ENCODE results near the gene RAET1G.

The RAET1G gene

DNA sequence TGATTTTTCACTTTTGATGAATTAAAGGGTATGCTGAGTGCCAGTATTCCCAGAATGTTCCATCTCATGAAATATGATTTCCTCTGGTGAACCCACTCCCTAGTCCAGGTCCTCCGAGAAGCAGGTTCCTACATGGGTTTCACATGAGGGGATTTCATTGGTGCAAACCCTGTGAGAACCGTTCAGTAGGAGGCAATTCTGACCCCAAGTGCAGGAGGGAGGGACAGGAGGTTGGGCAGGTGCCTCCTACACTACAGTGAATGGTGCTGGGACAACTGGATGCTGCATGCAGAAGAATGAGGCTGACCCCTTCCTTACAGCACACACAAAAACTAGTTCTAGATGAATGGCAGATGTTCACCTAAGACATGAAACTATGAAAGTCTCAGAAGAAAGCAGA is 13.8 kb upstream of the RAET1G start:
- TF ChIP-seq, protein P1, sequence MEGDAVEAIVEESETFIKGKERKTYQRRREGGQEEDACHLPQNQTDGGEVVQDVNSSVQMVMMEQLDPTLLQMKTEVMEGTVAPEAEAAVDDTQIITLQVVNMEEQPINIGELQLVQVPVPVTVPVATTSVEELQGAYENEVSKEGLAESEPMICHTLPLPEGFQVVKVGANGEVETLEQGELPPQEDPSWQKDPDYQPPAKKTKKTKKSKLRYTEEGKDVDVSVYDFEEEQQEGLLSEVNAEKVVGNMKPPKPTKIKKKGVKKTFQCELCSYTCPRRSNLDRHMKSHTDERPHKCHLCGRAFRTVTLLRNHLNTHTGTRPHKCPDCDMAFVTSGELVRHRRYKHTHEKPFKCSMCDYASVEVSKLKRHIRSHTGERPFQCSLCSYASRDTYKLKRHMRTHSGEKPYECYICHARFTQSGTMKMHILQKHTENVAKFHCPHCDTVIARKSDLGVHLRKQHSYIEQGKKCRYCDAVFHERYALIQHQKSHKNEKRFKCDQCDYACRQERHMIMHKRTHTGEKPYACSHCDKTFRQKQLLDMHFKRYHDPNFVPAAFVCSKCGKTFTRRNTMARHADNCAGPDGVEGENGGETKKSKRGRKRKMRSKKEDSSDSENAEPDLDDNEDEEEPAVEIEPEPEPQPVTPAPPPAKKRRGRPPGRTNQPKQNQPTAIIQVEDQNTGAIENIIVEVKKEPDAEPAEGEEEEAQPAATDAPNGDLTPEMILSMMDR (IDR thresholded peaks at IDR 0.05; ENCODE audit: low read depth, low read length), result no peak
- DNase-seq (ENCODE audit: low read depth in 2 of 2), result no peak
- H3K4me3 ChIP-seq (replicated peaks in 1 of 2; ENCODE audit: low read depth in 2 of 2, low read length in 2 of 2), result no peak overlapping the region

DNA sequence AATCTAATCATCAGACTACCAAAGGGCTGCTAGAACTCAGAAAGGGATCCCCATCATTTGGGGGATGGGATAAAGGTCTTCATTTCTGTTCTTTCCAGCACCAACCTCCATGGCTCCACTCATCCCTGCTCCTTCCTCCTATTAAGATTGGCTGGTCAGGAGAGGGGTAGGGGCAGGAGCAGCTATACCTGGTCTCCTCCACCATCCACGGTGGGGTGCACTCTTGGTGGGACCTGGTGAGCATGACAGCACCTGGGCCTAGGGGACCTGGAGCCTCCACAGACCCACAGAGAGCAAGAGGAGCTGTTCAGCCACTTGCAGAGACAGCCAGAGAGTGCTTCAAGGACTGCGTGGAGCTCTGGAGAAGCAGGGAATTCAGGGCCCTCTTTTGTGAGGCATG is 12.7 kb upstream of the RAET1G start:
- no peak for DNase-seq (ENCODE audit: low read depth in 2 of 2)
- TF ChIP-seq, protein P1 (IDR thresholded peaks at IDR 0.05; ENCODE audit: low read depth, low read length), result no peak
- H3K4me3 ChIP-seq (replicated peaks in 1 of 2; ENCODE audit: low read depth in 2 of 2, low read length in 2 of 2), result no peak overlapping the region

DNA sequence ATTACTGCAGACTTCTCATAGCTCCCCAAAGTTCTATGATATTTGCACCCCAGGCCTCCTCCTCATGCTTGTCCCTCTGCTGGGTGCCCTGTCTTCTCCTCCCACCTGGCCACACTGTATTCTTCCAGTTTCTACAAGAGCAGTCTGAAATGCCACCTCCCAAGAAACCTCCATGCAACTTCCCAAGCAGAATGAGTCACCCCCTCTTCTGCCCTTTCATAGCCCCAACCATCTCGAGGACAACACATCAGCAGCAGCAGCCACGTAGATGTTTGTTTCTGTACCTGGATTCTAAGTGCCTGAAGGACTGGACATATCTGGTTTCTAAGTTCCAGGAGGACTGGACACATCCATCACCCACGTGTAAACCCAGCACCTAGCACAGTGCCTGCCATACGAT is 12.3 kb upstream of the RAET1G start:
- no peak overlapping the region for H3K4me3 ChIP-seq (replicated peaks in 1 of 2; ENCODE audit: low read depth in 2 of 2, low read length in 2 of 2)
- TF ChIP-seq, protein P1 (IDR thresholded peaks at IDR 0.05; ENCODE audit: low read depth, low read length), result no peak
- peak in 1 of 2 donors; percentile 39 for DNase-seq (ENCODE audit: low read depth in 2 of 2)

DNA sequence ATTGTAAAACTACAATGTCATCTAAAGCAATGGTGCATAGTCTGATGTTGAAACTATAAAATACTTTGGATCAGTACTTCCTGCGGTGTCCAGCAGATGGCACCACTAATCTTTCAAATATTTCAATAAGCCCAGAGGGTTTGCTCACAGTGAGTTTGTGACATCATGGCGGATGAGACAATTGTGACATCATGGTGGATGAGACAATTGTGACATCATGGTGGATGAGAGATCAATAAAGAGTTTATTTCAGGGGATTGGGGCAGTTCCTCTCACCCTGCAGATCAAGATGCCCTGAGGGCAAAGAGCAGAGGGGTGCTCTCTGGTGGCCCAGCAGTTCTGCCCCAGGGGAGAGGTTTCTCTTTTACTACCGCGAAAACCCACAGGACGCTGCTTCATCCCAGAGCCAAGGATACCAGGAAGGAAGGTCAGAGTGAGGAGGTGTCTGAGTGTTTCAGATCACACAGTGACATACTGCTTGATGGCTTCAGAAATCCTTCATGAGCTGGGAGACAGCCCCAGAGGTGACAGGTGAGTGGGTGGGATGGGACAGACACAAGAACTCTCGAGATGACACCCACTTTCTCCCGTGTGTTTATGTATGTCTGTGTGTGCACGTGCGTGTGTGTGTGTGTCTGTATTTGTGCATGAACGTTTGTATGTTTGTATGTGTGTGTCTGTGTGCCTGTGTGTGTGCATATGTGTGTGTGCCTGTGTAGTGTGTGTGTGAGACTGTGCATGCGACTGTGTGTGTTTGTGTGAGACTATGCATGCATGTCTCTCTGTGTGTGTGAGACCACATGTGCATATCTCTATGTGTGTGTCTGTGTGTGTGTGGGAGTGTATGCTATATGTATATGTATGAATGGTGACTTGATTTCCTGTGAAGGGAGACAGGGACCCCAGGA is 11.6 kb upstream of the RAET1G start:
- peak; percentile 72 to 86 for DNase-seq (ENCODE audit: low read depth in 2 of 2)
- H3K4me3 ChIP-seq (replicated peaks in 1 of 2; ENCODE audit: low read depth in 2 of 2, low read length in 2 of 2), result no peak overlapping the region

DNA sequence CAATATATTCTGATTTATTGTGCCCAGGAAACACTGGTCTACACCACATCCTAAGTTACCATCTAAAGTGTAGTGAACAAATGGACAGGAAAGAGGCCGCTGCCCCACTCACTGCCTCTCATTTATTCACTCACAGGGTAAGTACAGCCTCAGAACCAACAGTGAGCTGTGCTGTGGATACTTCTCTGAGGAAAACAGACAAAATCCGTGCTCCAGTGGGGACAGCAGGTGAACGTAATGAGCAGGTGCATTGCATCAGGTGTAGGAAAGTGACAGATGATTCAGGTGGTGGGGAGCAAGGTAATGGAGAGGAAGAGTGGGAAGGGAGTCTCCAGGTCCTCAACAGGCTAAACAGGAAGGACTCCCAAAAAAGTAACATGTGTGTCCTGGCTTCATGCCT is 10.5 kb upstream of the RAET1G start:
- TF ChIP-seq, protein P1 (IDR thresholded peaks at IDR 0.05; ENCODE audit: low read depth, low read length), result no peak
- no peak overlapping the region for H3K4me3 ChIP-seq (replicated peaks in 1 of 2; ENCODE audit: low read depth in 2 of 2, low read length in 2 of 2)
- no peak for DNase-seq (ENCODE audit: low read depth in 2 of 2)

More for the DNA sequence above, 11.6 kb upstream of the RAET1G start:
- TF ChIP-seq, protein P1 (IDR thresholded peaks at IDR 0.05; ENCODE audit: low read depth, low read length), result peak; percentile 56

DNA sequence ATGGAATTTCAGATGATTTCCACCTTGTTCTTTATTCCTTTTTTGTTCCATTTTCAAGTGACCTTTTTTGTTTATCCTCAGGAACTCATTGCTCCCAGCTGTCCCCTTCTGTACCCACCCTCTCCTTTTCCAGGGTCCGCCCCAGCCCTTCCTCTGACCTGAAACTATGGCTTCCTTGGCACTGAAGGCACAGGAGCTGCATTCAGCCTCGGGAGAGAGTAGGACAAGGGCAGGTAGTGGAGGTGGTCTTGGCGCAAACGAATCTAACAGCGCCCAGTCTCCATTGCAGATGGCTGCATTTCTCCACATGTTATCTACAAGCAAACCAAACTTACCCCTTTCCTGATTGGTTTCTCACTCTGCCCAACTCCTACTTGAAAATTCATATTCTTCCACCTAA is 10.1 kb upstream of the RAET1G start:
- no peak for DNase-seq (ENCODE audit: low read depth in 2 of 2)
- TF ChIP-seq, protein P1 (IDR thresholded peaks at IDR 0.05; ENCODE audit: low read depth, low read length), result no peak

More for the DNA sequence above, 10.1 kb upstream of the RAET1G start:
- no peak overlapping the region for H3K4me3 ChIP-seq (replicated peaks in 1 of 2; ENCODE audit: low read depth in 2 of 2, low read length in 2 of 2)

Measured in cardiac fibroblast (primary cell).